GM18507 (cell line): Measurements from ENCODE around the gene MDGA2.
"Not testable (repeated sequence)": the region's sequence is repeated elsewhere in the genome, so short reads cannot be mapped to it uniquely, and the experiment has no call there.

Experiments
- DNase-seq: peaks from one replicate; pipeline ENCODE4 v3.0.0; 2011; ENCODE audit warnings: low read depth; ENCODE audit not compliant: insufficient read length; ENCODE audit errors: extremely low spot score
- FAIRE-seq: peaks from 2 replicates; lab custom pipeline; 2011; peaks lifted over from hg19 to GRCh38; lab: Jason Lieb, UNC

MDGA2 gene

GRCh38 chr14:47269756-47270492 lies 405.5 kb downstream of the MDGA2 start:
- DNase-seq = no peak
- no peak for FAIRE-seq

DNA sequence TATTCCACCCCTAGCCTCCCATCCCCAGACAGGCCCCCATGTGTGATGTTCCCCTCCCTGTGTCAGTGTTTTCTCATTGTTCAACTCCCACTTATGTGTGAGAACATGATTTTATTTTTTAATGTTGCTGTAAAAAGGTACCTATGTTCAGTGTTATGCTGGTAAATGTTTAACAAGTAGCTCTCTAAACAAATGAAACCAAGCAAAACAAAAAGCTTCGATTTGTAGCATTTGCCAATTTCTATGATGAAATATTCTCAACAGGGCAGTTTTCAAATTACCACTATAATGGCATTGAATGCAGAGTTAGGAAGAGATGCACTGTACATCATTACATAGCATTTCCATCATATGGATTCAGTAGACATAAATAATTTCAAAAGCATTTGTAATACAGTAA lies 410.6 kb downstream of the MDGA2 start:
- FAIRE-seq = no peak
- DNase-seq = no peak

- no peak for DNase-seq
- no peak for FAIRE-seq
These were observed 412.6 kb downstream of the MDGA2 start for GRCh38 chr14:47262801-47263200.

DNA sequence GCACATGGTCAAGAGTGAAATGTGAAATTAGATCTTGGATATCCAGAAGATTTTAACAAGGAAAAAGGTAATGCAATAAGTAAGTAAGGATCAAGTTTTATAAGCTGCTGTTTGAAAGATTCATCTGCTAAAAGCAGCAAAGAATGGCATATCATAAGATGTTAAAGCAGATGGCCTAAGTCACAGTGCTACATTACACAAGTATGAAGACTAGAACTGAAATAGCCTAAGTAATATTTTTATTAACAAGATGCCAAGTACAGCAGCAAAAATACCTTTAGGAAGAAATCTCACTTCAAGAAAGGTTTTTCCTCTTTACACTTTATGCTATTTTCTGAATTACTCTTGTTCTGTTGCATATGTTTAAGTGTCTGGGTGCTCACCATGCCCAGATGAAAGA lies 414.1 kb downstream of the MDGA2 start:
- no peak for DNase-seq
- FAIRE-seq = no peak

DNA sequence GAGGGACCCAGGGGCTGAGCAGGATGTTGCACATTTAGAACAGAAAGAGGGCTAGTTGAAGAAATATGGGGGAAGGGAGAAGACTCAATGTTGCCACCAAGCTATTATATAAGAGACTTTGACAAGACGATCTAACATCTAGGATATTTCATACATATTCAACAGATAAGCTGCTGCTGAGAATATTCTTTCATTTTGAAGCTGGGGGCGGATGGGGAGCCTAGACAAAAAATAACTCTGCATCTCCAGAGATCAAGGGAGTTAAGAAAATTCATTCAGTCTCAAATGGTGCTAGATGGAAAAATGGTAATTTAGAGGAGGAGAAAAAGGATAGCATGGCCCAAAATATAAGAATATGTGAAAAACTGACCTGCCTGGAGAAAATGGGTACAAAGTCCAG lies 415.6 kb downstream of the MDGA2 start:
- no peak for DNase-seq

GRCh38 chr14:47257013-47257412 lies 418.4 kb downstream of the MDGA2 start:
- FAIRE-seq = no peak

More for the DNA sequence above, 415.6 kb downstream of the MDGA2 start:
- FAIRE-seq = no peak

DNA sequence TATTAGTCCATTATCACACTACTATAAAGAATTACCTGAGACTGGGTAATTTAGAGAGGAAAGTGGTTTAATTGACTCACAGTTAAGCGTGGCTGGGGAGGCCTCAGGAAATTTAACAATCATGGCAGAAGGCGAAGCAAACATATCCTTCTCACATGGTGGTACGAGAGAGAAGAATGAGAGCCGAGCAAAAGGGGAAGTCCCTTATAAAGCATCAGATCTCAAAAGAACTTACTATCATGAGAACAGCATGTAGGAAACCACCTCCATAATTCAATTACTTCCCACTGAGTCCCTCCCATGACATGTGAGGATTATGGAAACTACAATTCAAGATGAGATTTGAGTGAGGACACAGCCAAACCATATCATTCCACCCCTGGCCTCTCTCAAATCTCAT lies 422.6 kb downstream of the MDGA2 start:
- DNase-seq (no peak), FAIRE-seq (no peak)

More at GRCh38 chr14:47257013-47257412, 418.4 kb downstream of the MDGA2 start:
- no peak for DNase-seq

- FAIRE-seq (no peak), DNase-seq (no peak)
These were observed 429.0 kb downstream of the MDGA2 start for GRCh38 chr14:47246367-47246766.

DNA sequence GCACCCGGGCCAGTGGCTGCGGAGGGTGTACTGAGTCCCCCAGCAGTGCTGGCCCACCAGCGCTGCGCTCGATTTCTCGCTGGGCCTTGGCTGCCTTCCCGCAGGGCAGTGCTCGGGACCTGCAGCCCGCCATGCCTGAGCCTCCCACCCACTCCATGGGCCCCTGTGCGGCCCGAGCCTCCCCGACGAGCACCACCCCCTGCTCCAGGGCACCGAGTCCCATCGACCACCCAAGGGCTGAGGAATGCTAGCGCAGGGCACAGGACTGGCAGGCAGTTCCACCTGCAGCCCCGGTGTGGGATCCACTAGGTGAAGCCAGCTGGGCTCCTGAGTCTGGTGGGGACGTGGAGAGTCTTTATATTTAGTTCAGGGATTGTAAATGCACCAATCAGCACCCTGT lies 432.8 kb downstream of the MDGA2 start:
- not testable (repeated sequence) for FAIRE-seq, DNase-seq

DNA sequence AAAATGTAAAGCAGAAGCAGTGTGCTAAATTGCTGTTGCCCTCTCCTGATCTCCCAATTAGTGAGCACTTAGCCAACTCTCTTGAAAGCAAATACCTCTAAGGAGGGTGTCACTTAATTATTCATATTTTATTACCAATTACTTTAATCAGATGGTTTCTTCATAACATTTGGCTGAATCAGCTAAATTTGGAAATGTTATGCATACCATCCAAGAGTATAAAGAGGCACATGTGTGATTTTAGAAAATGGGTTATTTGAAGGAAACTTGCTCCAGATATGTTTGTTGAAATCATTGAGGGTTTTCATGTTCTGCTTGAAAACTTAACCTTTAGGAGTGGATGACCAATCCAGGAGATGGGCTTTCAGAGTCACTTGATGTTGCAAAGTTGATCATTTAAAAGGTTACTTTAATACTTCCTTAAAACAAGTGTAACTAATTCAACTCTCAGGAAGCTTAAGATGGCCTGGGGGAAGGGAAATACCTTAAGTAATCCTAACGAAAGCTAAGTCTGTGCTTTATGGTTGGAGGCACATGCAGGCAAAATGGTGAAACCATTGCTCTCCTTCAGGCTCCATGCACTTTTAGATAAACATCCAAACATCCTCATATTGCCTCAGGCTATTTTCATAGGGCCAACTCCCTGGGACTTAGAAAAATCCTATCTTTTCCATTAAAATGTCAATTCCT lies 434.5 kb downstream of the MDGA2 start:
- FAIRE-seq = no peak
- no peak for DNase-seq

- FAIRE-seq (no peak), DNase-seq (no peak)
These were observed 439.8 kb downstream of the MDGA2 start for GRCh38 chr14:47235619-47236018.

DNA sequence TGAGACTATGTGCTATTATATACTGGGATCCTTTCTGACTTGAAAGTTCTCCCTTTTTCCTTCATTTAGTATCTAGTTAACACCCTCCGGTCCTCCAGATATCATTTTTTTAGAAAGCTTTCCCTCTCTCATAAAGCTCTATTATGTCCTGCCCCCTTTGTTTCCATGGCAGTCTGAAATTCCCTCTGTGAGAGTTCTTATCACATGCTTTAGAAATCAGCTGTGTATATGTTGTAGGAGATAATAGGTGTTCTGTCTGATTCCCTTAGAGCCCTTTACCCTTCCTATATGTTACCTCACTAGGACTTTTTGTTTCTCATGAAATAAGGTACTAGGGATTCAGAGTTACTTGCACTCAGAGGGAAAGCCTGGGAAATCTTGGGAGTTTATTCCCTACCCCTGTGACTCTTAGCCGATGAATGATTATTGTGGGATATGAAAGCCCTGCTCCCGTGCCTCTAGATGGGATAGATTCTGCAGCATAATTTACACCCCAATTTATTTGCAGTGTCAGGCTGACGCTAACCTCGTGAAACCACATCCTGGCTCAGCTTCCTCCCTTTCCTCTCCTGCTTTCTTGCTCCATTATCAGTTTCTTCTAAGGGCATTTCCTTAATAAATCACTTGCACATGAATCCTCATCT lies 448.4 kb downstream of the MDGA2 start:
- DNase-seq = no peak
- FAIRE-seq = no peak

GRCh38 chr14:47223656-47224055 lies 451.7 kb downstream of the MDGA2 start:
- FAIRE-seq = no peak
- no peak for DNase-seq

- FAIRE-seq (no peak), DNase-seq (no peak)
These were observed 455.3 kb downstream of the MDGA2 start for GRCh38 chr14:47220096-47220495.

DNA sequence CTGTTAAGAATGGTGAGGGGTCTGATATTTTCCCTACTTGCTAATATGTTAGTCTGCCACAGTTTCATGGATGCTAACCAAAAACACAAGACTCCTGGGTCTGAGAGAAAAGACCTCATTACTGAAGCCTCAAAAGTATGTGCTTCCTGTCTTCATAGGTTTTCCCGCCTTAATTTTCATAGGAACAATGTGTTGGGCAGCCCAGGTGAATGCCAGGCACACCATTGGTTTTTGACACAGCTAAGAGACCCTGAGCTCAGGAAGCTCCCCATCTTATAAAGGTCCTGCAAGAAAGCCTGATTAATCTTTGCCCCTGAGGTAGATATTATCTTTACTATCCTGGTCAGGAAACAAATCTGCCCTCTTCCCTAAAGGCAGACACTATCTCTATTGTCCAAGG lies 464.1 kb downstream of the MDGA2 start:
- no peak for FAIRE-seq
- no peak for DNase-seq

DNA sequence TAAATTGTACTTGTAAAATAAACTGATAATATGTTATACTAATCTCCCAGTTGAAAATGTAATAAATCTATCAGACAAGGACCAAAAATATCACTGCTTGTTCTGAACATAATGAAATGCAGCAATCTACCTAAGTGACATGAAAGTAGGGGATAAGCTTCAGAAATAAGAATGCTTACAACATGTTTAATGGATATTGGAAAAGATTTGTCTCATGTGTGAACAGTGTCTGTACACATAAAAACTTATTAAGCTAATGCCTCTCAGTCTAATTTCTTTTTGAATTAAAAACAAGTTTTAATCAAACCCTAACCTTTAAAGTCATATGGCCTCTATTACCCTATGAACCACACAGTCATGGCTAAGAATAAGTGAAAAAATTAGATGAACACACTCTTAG lies 465.3 kb downstream of the MDGA2 start:
- FAIRE-seq (no peak), DNase-seq (no peak)

DNA sequence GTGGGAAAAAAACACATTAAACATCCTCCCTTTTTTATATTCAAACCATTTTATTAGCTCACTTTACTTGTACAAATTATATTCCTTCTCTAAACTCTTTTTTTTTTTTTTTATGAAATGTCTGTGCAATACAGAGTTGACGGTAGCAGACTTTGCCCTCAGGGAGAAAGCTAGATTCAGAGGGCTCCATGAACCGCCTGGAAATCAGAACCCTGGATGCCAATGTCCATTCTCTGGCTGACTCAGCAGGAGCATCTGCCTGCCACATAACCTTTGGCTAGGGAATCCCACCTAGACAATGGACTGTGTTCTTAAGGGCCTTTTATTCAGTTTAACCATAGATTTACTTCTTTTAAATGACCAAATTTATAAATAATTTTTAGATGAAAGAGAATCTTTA lies 467.0 kb downstream of the MDGA2 start:
- DNase-seq (no peak), FAIRE-seq (no peak)

GRCh38 chr14:47207617-47208016 lies 467.8 kb downstream of the MDGA2 start:
- FAIRE-seq = no peak
- DNase-seq = no peak

GRCh38 chr14:47200740-47201139 lies 474.7 kb downstream of the MDGA2 start:
- DNase-seq = no peak
- no peak for FAIRE-seq

DNA sequence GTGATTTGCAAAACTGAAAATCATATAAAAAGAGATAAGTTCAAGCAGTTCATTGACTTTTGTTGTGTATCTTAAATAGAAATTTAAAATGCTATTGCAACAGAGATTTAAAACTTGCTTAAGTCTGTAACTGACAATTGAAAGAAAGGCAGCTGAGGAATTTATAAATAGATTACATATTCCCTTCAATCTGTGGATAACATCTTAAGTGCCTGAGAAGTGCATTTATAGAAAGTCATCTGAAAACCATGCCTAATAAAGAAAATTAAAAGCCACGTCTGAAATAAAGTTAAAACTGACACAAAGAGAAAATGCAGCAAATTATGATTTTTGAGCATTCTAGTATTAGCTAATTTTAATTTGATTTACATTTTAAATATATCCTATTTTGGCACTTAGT lies 479.8 kb downstream of the MDGA2 start:
- DNase-seq = no peak
- no peak for FAIRE-seq

GRCh38 chr14:47194055-47194454 lies 481.4 kb downstream of the MDGA2 start:
- no peak for FAIRE-seq

More at GRCh38 chr14:47194055-47194454, 481.4 kb downstream of the MDGA2 start:
- DNase-seq = no peak
